ENCODE data around the gene IGFN1.

DNA sequence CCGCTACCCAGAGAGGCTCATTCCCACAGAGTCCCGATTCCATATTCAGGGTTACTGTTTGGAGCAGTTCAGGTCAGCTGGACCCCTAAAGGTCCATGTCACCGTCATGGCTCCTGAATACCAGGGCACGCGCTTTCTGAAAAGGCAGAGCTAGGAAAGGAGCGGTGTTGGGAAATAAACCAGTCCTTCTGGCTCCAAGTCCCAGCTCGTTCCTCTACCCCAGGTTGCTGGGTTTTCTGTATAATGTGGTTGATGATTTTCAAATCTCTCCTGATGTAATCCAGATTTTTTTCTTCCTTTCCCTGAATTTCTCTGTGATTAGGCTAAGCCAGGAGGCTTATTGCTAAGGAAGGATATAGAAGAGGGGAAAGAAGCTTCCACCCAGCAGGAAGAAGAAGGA lies 78.7 kb downstream of the IGFN1 start:
- no peak for TF ChIP-seq CTCF (IDR thresholded peaks at IDR 0.05)
- TF ChIP-seq YY1 (IDR thresholded peaks at IDR 0.05; ENCODE audit: low read depth): no peak
- TF ChIP-seq, protein P1, sequence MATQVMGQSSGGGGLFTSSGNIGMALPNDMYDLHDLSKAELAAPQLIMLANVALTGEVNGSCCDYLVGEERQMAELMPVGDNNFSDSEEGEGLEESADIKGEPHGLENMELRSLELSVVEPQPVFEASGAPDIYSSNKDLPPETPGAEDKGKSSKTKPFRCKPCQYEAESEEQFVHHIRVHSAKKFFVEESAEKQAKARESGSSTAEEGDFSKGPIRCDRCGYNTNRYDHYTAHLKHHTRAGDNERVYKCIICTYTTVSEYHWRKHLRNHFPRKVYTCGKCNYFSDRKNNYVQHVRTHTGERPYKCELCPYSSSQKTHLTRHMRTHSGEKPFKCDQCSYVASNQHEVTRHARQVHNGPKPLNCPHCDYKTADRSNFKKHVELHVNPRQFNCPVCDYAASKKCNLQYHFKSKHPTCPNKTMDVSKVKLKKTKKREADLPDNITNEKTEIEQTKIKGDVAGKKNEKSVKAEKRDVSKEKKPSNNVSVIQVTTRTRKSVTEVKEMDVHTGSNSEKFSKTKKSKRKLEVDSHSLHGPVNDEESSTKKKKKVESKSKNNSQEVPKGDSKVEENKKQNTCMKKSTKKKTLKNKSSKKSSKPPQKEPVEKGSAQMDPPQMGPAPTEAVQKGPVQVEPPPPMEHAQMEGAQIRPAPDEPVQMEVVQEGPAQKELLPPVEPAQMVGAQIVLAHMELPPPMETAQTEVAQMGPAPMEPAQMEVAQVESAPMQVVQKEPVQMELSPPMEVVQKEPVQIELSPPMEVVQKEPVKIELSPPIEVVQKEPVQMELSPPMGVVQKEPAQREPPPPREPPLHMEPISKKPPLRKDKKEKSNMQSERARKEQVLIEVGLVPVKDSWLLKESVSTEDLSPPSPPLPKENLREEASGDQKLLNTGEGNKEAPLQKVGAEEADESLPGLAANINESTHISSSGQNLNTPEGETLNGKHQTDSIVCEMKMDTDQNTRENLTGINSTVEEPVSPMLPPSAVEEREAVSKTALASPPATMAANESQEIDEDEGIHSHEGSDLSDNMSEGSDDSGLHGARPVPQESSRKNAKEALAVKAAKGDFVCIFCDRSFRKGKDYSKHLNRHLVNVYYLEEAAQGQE (IDR thresholded peaks at IDR 0.05; ENCODE audit: low read depth, low read length): no peak
- no peak for TF ChIP-seq RFX5 (IDR thresholded peaks at IDR 0.05; ENCODE audit: low read length)
- TF ChIP-seq CHD2 (IDR thresholded peaks at IDR 0.05; ENCODE audit: low read length, partially characterized antibody): no peak
- no peak for TF ChIP-seq JUND (IDR thresholded peaks at IDR 0.05)
